Urothelium cell line (cell line): ENCODE results near the gene TRAM2.

Source experiments
- DNase-seq: peaks from one replicate; pipeline ENCODE4 v3.0.0; 2011; ENCODE audit warnings: low spot score, mixed read lengths
- FAIRE-seq: peaks from 2 replicates; lab custom pipeline; 2011; peaks lifted over from hg19 to GRCh38; lab: Jason Lieb, UNC

TRAM2 gene

DNA sequence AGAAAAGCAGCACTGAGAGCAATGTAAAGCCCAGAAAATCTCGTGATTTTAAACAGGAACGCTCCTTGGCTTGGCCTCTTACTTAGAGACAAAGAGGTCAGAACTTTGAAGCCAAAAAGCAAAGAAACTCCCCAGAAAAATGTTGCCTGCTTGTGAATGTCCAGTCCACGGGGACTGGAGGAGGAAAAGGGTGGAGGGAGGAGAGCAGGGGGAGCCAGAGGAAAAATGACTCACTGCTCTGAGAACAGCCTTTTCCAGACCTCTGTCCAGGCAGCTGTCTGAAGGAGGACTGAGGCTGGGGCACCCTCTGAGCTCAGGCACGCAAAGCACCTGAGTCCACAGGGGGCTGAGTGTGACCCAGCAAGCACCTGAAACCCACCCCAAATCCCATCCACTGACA is 64.7 kb downstream of the TRAM2 start:
- DNase-seq (peak; percentile 84), FAIRE-seq (no peak)

DNA sequence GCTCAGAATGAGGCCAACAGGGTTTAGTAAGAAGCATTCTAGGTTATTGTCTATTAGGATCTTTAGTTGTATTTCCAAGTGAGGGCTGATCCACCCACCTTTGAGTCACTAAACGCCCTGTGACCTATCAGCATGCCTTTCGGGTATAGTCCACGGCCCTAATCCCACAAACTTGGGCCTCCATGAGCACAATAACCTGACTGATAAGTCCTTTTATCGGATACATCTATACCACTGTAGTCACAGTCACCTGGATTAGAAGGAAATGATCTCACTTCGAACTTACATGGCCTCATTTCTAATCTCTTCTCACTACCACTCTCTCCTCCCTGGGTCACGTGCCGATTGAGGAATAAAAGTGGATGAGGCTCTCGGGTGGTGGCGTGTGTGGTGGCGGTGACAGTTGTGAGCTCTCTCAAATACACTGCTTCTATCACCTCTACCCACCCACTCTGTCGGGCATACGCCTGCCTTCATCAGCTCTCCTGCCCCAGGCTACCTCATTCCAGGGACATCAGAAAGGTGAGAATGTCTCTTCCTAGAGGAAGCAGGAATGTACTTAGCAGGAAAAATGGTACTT is 65.2 kb downstream of the TRAM2 start:
- FAIRE-seq (no peak), DNase-seq (no peak)

DNA sequence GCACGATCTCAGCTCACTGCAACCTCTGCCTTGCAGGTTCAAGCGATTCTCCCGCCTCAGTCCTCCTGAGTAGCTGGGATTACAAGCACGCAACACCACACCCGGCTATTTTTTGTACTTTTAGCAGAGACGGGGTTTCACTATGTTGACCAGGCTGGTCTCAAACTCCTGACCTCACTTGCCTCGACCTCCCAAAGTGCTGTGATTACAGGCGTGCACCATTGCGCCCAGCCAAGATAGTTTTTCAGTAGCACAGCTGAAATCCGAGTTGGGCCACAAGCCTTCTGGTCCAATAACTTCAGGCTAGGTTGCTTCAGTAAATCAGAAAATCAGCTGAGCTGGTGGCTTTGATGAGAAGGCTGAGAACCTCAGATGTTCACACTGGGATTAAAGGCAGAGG is 65.7 kb downstream of the TRAM2 start:
- DNase-seq (no peak), FAIRE-seq (no peak)

DNA sequence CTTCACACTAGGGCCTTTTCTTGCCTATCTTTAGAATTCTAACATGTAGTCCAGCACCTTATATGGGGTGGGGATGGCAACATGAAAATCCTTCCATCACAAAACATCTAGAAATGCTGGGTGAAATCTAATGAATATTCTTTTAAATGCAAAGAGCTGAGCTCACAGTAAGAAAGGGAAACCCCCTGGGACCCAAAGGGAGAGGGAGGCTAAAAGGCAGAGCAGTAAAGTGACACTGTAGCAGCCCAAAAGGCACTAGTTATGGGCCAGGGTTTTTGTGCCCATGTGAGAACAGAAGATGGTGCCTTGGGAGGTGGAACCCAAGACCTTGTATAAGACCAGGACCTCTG is 66.7 kb downstream of the TRAM2 start:
- DNase-seq (no peak), FAIRE-seq (no peak)

DNA sequence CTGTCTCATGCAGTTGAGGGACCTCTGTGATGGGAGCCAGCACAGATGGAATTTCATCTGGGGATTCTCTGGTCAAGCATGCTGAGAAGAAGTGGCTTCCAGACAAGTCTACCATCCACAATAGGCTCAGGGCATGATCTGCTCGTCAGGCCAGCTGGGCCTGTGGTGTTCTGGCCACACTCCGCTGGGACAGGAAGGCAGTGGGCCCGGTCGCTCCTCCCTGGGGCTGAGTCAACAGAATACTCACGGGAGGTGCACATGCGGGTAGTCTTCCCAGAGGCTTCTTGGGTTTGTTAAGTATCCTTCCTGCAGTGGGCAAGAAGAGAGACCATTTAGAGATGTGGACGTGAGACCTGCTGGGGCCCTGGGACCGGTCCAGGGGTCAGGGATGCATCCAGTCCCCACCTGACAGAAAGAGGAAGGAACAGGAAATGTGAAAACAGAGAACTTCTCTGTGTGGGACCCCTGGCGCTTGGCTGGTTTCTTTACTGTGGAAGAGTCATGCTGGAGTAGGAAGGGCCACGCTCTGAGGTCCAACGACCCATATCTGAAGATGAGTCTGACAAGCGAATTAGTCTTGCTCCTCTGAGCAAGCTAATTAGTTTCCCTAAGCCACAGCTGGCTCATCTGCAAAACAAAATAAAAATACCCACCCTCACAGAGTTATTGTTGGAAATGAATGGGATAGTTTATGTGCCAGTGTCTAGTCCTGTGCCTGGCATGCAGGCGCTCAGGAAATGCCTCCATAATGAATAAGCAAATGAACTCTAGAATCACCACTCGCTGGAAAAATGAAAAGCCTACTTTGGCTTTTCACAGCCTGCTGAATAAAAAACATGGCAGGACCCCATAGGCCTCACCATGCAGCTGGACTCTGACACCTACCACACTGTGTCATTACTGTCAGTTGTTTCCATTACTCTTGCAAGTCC is 67.3 kb downstream of the TRAM2 start:
- no peak for DNase-seq
- FAIRE-seq: no peak

DNA sequence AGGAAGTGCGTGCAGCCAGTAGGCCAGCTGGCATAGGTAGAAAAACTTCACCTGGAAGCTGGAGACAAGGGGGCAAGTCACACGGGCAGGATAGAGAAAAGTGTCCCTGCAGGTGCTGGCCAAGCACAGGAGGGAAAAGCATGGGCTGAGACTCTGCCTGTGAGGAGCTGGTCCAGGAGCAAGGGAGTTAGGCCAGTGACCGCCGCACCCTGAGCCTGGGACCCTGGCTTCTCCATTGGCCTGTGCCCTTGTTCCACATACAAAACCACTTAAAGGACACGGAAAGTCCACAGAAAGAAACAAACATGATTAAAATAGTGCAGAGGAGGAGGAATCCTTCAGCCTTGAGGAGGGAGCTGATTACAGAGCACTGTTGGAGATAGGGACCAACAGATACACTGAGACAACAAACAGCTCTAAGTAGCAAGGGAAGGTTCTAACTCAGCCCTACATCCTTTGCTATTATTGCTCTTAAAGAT is 68.6 kb downstream of the TRAM2 start:
- FAIRE-seq (no peak), DNase-seq (no peak)

DNA sequence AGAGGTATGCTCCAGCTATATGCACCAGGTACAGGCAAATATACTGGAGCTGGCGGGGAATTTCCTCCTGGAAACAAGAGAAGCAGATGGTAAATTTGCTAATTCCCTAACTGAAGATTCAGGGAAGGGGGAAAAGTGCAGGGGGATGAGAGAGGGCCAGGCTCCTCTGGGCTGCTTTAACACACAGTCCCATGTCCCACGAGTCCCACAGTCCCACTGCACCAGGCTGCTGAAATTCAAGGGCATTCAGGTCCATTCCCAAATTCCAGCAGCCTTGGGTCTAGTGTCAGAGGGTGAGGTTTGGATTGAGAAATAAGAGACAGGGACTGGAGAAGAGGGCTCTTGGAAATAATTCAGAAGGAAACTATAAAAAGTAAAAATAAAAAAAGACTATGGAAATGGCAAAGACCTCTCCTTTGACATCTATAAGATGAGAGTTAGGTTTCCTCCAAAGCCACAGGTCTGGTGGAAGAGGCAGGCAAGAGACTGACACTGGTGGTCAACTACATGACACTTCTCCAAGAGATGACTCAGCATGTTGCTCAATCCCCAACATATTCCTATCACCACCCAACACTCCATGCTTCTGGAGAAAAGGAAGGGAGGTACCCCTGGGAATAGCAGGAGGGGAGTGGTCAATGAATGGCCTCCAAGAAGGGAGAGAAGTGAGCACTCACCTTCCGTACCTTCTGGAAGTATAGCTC is 69.2 kb downstream of the TRAM2 start:
- FAIRE-seq (no peak), DNase-seq (no peak)

DNA sequence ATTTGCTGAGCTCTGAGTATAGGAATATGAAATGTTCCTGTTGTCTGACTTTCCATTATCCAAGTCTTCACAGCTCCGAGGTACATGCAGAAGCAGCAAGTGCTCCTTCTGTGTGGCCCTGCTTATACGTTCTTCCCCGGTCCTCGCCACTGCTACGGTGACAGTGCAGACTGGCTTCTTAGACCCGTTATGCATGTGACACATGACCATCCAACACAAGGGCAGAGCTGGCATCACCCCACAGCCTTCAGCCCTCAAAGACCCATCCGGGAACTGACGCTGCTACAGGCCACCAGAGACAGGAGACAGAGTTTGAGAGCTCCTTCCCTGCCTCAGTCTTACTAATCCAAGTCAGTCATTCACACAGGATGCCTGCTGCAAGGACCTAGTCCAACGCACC is 70.4 kb downstream of the TRAM2 start:
- FAIRE-seq: peak; percentile 9
- no peak for DNase-seq

DNA sequence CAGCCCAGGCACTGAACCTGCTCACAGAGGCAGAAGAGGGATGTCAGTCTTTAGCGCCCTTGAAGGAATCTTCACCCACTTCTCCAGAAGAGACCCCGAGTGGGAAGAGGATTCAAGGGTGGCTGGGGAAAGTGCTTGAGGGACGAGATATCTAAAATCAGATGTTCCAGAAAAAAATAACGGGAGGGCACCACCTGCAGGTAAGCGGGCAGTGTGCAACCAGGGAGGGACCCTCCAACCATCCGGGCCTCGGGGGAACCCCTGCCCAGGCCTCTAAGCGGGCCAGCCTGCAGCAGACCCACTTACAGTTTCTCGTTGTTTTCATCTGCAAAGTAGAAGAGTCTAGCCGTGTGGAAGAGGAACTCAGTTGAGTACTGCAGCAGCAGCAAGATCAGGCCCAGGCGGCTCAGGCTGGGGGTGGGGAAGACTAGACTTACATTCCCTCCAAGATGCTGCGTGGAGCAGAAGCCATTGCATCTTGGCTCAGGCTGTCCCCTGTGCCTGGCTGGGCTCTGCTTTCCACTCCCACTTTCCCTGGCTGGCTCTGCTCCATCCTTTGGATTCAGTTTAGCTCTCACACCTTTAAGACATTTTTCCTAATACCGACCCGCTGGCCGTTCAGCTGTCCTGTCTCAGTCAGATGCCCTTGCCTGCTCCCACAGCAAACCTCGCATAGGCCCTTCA is 71.0 kb downstream of the TRAM2 start:
- DNase-seq (no peak), FAIRE-seq (no peak)

DNA sequence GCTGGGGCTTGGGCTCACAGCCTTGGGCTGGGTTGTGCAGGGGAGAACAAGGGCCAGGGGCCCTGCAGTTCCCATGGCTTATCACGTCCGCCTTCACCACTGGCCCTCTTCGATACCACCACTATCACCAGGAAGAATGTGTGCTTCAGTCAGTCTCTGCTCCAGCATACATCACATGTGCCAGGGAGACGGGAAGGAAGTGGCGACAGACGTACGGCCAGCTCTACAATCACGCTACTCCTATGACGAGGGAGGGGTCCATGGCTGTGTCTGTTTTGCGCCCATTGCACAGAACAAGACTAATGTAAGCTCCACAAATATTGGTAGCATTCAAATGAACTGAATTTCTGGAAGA is 72.1 kb downstream of the TRAM2 start:
- no peak for FAIRE-seq
- DNase-seq: no peak

DNA sequence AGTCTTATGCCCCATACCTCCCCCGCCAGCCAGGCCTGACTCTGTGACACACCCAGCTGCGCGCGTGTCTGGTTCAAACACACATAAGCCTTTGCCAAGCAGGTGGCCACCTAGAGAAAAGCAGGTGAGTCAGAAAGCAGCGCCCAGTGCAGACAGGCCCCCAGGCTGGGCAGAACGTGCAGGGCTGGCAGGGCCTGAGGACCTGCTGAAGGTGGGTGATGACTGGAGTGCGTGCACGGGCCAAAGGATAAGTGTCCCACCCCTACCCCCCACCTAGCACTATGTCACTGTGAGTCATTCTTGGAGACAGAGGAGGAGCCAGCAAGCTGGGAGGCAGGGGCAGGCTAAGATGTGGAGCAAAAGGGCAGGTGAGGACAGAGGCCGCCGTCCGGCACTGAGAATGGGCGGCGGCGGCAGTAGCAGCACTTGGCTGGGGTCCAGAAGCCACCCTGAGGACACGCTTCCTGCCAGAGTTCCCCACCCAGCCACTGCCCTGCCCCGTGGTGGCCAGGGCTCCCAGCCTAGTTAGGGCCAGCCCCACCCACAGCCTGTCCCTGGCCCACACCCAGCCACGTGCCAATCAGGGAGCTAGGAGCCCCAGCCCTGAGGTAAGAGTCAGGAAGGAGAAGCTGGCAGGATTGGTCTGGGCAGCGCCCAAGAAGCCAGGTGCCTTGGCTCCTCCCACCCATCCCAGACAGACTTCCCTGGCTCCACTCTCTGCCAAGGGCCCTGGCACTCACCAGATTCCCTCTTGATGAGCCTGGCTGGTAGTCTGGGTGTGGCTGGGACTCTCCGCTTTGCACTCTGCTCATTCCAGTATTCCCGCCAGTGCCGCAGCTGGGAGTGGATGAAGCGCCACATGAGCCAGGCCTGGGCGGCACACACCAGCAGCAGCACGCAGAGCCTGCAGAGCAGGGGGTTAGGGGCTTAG is 72.7 kb downstream of the TRAM2 start:
- FAIRE-seq (peak; percentile 98), DNase-seq (peak; percentile 96)

DNA sequence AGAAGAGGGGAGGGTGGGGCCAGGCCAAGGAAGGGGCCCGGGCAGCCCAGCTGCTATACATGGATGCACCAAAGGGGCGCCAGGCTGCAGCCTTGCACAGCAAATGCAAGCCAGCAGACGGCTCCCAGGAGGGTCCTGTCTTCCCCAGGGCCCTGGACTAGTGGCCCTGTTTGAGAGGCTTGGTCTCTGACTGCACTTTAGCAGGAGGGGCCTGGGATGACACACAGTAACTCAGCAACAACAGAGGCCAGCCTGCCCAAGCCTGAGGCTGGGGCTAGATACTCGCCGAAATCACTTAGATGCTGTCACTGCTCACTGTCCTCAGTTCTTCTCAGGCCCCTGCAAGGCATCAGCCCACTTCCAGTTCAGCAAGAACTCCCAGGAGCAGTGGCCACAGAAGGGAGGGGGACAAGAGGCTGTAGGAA is 73.5 kb downstream of the TRAM2 start:
- FAIRE-seq: no peak
- DNase-seq: no peak

DNA sequence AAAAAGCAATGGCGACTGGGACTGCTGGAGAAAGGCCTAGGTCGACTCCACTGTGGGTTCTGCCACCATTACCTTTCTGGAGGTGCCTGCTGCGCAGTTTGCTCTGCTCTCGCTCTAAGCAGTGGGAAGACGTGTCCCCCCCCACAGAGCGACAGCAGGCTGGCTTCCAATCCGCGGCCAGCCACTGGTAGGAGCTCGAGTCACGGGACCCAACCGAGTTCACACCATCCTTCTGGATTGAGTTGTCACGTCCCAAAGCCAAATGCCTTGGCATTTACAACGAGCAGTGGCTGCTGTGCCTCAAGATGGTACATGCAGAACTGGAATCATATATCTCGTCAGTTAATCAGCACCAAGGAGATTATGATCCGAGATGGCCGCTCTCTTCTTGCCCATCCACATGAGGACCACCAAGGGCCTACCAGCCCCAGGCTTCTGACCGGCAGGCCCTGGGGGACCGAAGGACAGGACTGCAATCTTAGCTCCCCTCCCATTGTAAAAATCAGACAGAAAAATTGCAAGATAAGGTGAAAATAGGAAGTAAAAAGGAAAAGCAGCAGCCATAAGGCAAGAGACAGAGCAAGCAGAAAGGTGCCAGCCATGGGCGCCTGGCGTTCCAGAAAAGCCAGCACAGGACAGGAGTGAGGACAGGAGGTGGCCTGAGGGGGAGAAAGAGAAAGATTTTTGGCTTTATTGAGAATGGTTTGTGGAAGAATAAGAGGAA is 74.4 kb downstream of the TRAM2 start:
- peak; percentile 20 for FAIRE-seq
- no peak for DNase-seq

DNA sequence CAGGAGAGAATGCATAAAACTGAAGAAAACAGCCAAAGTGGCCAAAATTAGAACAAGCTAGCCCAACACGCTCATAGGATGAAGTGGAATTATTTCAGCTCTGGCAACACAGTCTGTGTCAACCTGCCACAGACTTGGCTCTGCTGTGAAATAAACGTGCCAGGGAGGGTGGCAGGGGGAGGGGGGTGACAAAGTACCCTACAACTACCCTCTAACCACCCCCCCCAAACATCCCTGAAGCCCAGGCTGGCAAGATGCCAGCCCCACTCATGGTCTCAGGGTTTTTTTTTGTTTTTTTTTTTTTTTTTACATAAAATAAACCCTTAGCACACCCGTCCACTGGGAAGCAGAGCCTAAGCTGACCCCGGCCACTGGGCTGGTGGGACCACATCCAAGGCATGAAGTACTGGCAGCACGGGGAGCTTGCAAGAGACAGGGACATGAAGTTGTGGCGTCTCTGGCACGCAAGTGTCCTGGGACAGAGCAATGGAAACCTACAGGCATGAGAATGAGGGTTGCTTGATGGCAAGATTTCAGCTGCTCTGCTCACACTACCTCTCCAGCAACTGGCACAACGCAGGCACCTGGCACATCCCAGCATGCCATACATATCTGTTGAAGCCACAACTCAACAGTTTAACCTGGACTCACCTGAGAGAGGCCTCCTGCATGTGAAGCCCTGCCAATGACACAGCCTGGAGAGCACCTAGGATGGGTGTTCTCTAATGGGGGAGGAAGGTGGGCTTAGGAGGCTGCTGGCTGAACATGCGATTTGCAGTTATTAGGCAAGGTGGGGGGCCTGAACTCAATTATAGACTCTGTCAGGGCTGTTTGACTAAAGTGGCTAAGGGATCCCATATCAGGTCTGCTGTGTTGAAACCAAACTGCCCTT is 76.4 kb downstream of the TRAM2 start:
- no peak for FAIRE-seq

DNA sequence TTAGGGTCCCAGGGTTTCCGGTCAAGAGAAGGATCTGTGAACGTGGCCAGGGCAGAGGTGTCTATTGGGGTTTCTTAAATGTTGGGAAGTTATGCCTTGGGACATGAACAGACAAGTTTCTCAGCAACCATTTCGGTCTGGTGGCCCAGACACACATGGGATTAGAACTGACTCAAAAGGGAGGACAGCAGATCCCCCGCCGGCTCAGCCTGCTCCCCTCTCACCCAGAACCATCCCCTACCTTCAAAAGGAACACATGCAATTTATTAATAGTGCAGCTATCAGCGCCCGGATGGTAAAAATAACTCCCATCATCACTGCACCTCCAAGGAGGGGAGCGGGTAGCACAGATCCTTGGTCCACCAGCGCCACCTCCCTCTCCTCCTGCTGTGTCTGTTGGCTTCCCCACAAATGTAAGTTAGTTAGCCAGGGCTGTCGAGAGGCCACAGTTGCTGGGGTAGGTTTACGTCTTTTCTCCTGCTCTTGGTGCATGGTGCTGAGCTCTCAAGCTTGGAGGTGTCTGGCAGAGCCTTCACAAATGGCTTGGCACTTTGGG is 77.1 kb downstream of the TRAM2 start:
- DNase-seq (no peak), FAIRE-seq (no peak)

More for the DNA sequence above, 76.4 kb downstream of the TRAM2 start:
- no peak for DNase-seq

DNA sequence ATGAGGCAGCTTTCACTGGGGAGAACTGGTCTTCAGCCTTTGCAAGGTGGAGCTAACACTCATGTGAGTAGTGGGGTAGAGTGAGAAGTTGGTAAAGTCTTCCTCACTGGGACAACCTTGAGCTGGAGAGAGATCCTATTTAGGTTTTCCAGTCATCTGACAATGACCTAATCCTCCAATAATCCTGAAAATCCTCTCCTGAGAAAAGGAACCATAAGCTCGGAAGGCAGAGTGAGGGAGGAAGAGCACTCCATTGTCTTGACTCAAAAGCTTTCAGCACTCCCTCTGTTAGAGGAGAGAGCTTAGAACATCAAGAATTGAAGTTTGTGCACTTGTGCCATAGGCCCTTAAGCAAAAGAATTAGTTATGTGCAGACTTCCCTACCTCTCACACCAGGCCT is 77.8 kb downstream of the TRAM2 start:
- FAIRE-seq (no peak), DNase-seq (no peak)

DNA sequence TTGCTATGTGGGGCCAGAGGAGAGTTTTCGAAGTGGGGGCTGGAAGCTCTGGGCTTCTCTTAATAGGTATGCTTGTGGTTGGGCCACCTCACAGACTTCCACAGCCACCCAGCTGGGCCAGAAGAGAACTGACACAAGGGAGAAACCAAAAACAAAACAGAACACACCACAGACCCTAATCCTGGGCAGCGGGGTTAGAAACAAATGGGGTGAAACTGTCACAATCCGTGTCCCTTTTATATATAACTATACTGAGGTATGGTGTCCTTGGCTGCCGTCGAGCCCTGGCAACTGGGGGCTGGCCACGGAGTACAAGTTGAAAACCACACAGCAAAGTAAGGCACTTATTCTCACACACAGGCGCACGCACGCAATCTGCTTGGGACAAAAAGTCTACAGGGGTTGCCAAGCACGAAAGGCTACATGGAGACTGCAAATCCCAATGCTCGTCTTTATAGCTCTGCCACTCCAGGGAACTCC is 78.3 kb downstream of the TRAM2 start:
- no peak for FAIRE-seq

More for the DNA sequence above, 78.3 kb downstream of the TRAM2 start:
- no peak for DNase-seq
